A673 (cell line): ENCODE data around the gene ARRDC2. TPM values are rescaled to one million over a fixed set of nuclear protein-coding genes. Genes with fewer than 3 reads are reported as not detected.

Experiments
- BruUV-seq: library from RNA; stranded (reverse); fragments of 400-500 nt; replicated peaks from 2 replicates; lab custom pipeline; 2021; lab: Mats Ljungman, UMichigan
- CTCF ChIA-PET: fragments of 300-600 bp; sonication (Branson Sonifier 250); formaldehyde crosslinking; loops from one replicate; lab custom pipeline; 2022; ENCODE audit warnings: antibody characterized with exemption; lab: Charles Lee
- POLR2A ChIA-PET: fragments of 300-600 bp; sonication (Branson Sonifier 250); formaldehyde crosslinking; loops from one replicate; lab custom pipeline; 2022; ENCODE audit warnings: antibody characterized with exemption; ENCODE audit not compliant: low non-redundant PET; lab: Charles Lee
- DNase-seq: peaks from one replicate; pipeline ENCODE4 v3.0.0-alpha.2; 2015; ENCODE audit warnings: low spot score
- H3K27ac ChIP-seq: fragments of 200-600 bp; sonication (generic); 2 replicates; pipeline ENCODE4 v1.5.1; 2016; ENCODE audit warnings: mixed run types, low read depth, mild to moderate bottlenecking, mixed read lengths, antibody characterized with exemption, low read length; ENCODE audit not compliant: poor library complexity, severe bottlenecking
- H3K27me3 ChIP-seq: fragments of 200-600 bp; sonication (generic); replicated peaks from 2 replicates; pipeline ENCODE4 v1.6.1; 2017; ENCODE audit warnings: mixed run types, low read depth, mild to moderate bottlenecking, mixed read lengths, antibody characterized with exemption, low read length; ENCODE audit not compliant: insufficient read depth, poor library complexity
- H3K36me3 ChIP-seq: fragments of 200-600 bp; sonication (generic); 2 replicates; pipeline ENCODE4 v1.6.1; 2016; ENCODE audit warnings: mixed run types, mild to moderate bottlenecking, mixed read lengths, antibody characterized with exemption, low read length; ENCODE audit not compliant: insufficient read depth, poor library complexity, severe bottlenecking
- H3K4me1 ChIP-seq: fragments of 200-600 bp; sonication (generic); 2 replicates; pipeline ENCODE4 v1.6.1; 2017; ENCODE audit warnings: mixed run types, mild to moderate bottlenecking, mixed read lengths, antibody characterized with exemption, low read length; ENCODE audit not compliant: insufficient read depth, poor library complexity, severe bottlenecking
- H3K4me3 ChIP-seq: fragments of 200-600 bp; sonication (generic); 2 replicates; pipeline ENCODE4 v1.5.1; 2016; ENCODE audit warnings: low read depth, mixed run types, mild to moderate bottlenecking, mixed read lengths, low read length; ENCODE audit not compliant: poor library complexity, severe bottlenecking
- H3K9me3 ChIP-seq: fragments of 200-600 bp; sonication (generic); 2 replicates; pipeline ENCODE4 v1.6.1; 2016; ENCODE audit warnings: mixed run types, low read depth, mild to moderate bottlenecking, mixed read lengths, antibody characterized with exemption, low read length; ENCODE audit not compliant: poor library complexity, severe bottlenecking
- EZH2 ChIP-seq: fragments of 200-600 bp; sonication (generic); IDR thresholded peaks from 2 replicates; pipeline ENCODE4 v1.6.1; 2017; ENCODE audit warnings: borderline replicate concordance, low read depth, mild to moderate bottlenecking, mixed read lengths, antibody characterized with exemption, low read length; ENCODE audit not compliant: poor library complexity, severe bottlenecking
- intact Hi-C: fragments of 100-400 bp; cut with micrococcal nuclease; formaldehyde crosslinking; loops from one replicate; pipeline ENCODE4 v1.10.0; 2022; ENCODE audit not compliant: unreplicated experiment
- total RNA-seq: library from RNA; stranded (reverse); gene quantifications from 2 replicates; pipeline ENCODE4 v1.2.3, GENCODE V29; 2021
- TF ChIP-seq, protein P1 (sequence below): fragments of 300-800, 200-600 bp; sonication (generic); conservative IDR thresholded peaks from 2 replicates; pipeline ENCODE4 v1.5.1; 2017; ENCODE audit warnings: low read depth, mild to moderate bottlenecking, antibody characterized with exemption, low read length, moderate library complexity, mixed read lengths

Gene ARRDC2
- total RNA-seq, 1 experiment from 2014 or later, result 11.7 TPM

DNA sequence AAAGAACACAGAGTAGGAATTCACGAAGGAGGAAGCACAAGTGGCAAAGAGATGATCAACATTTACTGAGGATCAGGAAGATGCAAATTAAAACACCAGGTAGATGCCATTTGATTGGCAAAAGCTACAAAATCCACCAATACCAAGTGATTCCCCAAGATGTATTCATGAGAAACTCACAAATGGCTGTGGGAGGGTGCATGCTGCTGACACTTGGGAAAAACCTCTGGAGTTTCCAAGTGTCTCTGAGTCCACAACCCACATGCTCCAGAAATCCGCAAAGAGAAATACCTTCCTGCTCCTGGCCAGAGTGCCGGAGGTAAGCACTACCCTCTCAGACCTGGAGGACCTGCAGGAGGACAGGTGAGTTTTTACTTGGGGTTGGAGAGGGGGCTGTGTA, 35.7 kb downstream of the ARRDC2 start:
- ChIA-PET CTCF (no interaction called here), POLR2A (no interaction called here)
- no peaks in the 10 kb centered on the region for H3K4me1 ChIP-seq
- intact Hi-C loops, result no loop called here
- no TSS peak for BruUV-seq
- H3K9me3 ChIP-seq, result no peaks in the 10 kb centered on the region
- TF ChIP-seq, protein P1, sequence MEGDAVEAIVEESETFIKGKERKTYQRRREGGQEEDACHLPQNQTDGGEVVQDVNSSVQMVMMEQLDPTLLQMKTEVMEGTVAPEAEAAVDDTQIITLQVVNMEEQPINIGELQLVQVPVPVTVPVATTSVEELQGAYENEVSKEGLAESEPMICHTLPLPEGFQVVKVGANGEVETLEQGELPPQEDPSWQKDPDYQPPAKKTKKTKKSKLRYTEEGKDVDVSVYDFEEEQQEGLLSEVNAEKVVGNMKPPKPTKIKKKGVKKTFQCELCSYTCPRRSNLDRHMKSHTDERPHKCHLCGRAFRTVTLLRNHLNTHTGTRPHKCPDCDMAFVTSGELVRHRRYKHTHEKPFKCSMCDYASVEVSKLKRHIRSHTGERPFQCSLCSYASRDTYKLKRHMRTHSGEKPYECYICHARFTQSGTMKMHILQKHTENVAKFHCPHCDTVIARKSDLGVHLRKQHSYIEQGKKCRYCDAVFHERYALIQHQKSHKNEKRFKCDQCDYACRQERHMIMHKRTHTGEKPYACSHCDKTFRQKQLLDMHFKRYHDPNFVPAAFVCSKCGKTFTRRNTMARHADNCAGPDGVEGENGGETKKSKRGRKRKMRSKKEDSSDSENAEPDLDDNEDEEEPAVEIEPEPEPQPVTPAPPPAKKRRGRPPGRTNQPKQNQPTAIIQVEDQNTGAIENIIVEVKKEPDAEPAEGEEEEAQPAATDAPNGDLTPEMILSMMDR, result no peak
- TF ChIP-seq EZH2, result no peak
- H3K27me3 ChIP-seq, result no peaks in the 10 kb centered on the region
- no peak overlapping the region for H3K27ac ChIP-seq
- H3K4me3 ChIP-seq, result no peak overlapping the region
- no peak for DNase-seq
- H3K36me3 ChIP-seq, result no peaks in the 10 kb centered on the region

DNA sequence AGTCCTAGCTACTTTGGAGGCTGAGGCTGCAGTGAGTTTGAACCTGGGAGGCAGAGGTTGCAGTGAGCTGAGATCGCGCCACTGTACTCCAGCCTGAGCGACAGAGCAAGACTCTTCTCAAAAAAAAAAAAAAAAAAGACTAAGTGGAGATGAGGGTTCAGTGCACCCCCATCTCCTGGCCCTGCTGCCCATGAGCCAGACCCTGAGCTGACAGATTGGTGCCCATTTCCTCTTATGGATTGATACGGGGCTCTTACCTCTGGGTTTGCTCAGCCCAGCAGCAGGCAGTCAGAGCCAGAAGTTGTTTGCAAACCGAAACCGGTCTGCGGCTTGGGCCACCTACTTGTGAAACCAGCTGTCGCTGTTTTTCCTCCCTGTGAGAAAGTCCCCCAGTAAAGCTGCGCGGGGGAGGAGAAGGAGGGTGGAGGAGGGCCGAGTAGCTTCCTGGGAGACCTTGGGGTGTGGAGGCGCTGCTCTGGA, 36.9 kb downstream of the ARRDC2 start:
- POLR2A ChIA-PET, result interaction anchor here (0.7 kb wide), 1 partner anchor 9 kb away, joined by 11 read pairs; no protein-coding TSS in a partner anchor
- intact Hi-C loops, result no loop called here
- TF ChIP-seq, protein P1, result no peak
- no peak for TF ChIP-seq EZH2
- no peaks in the 10 kb centered on the region for H3K4me1 ChIP-seq
- peak overlapping the region; percentile 67 for H3K27ac ChIP-seq
- BruUV-seq, result no TSS peak
- CTCF ChIA-PET, result interaction anchor here (0.5 to 0.7 kb wide), 3 partner anchors 216 to 1096 kb away, joined by 3 to 7 read pairs (median 6); no protein-coding TSS in a partner anchor
- peak overlapping the region; percentile 35 for H3K4me3 ChIP-seq
- no peaks in the 10 kb centered on the region for H3K36me3 ChIP-seq
- no peaks in the 10 kb centered on the region for H3K27me3 ChIP-seq
- peak; percentile 64 for DNase-seq
- H3K9me3 ChIP-seq, result no peaks in the 10 kb centered on the region

DNA sequence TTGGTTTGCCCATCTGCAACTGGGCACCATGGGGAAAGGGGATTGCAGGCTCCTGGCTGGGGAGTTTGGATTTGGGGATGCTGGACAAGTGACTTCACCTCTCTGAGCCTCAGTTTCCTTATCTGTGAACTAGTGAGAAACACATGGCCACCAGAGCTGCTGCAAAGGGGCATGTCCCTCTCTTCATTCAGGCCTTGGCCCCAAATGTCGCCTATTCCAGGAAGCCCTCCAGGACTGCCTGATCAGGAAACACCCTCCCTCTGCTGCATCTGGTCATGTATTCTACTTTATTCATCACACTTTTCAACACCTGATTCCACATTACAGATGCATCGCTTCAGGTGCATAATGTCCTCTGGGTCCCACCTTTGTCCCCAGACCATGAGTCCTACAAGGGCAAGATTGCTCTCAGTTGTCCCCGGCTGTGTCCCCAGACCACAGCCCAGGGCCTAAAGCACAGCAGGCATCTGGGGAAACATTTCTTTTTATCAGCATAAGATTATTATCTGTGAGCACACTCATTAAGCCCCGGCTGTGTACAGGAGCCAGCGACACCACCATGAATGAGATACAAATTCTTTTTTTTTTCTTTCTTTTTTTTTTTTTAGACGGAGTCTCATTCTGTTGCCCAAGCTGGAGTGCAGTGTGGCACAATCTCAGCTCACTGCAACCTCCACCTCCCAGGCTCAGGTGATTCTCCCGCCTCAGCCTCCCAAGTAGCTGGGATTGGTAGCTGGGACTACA, 37.5 kb downstream of the ARRDC2 start:
- intact Hi-C loops, result no loop called here
- DNase-seq, result no peak
- Histone ChIP-seq H3K36me3 (no peaks in the 10 kb centered on the region), H3K4me1 (no peaks in the 10 kb centered on the region), H3K9me3 (no peaks in the 10 kb centered on the region), H3K27me3 (no peaks in the 10 kb centered on the region), H3K4me3 (peak overlapping the region; percentile 35), H3K27ac (peak overlapping the region; percentile 67)
- TF ChIP-seq, protein P1, result no peak
- no peak for TF ChIP-seq EZH2
- ChIA-PET POLR2A (no interaction called here), CTCF (interaction anchor here (0.7 kb wide), 2 partner anchors 216 to 1095 kb away, joined by 6 to 7 read pairs; no protein-coding TSS in a partner anchor)
- BruUV-seq, result no TSS peak
